ENCODE results near the gene CPSF7.

- no peak for TF ChIP-seq POLR2A (IDR thresholded peaks at IDR 0.05)
- TF ChIP-seq, protein P1, sequence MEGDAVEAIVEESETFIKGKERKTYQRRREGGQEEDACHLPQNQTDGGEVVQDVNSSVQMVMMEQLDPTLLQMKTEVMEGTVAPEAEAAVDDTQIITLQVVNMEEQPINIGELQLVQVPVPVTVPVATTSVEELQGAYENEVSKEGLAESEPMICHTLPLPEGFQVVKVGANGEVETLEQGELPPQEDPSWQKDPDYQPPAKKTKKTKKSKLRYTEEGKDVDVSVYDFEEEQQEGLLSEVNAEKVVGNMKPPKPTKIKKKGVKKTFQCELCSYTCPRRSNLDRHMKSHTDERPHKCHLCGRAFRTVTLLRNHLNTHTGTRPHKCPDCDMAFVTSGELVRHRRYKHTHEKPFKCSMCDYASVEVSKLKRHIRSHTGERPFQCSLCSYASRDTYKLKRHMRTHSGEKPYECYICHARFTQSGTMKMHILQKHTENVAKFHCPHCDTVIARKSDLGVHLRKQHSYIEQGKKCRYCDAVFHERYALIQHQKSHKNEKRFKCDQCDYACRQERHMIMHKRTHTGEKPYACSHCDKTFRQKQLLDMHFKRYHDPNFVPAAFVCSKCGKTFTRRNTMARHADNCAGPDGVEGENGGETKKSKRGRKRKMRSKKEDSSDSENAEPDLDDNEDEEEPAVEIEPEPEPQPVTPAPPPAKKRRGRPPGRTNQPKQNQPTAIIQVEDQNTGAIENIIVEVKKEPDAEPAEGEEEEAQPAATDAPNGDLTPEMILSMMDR (IDR thresholded peaks at IDR 0.05), result no peak
These were observed 14.4 kb downstream of the CPSF7 start for GRCh38 chr11:61415381-61415780.

Data from thyroid gland (tissue), 4 donors.